H1 (cell line): Measurements from ENCODE around the gene PIK3R5. TPM values are rescaled to one million over a fixed set of nuclear protein-coding genes. Genes with fewer than 3 reads are reported as not detected.

Source experiments
- CTBP2 ChIP-seq: IDR thresholded peaks from 2 replicates; pipeline ENCODE4 v1.7.0; 2011; ENCODE audit warnings: borderline replicate concordance, mild to moderate bottlenecking, moderate library complexity, mixed read lengths, low read length; ENCODE audit not compliant: insufficient read depth, insufficient read length
- JUND ChIP-seq: IDR thresholded peaks from 2 replicates; pipeline ENCODE4 v1.6.1; 2011; ENCODE audit warnings: mild to moderate bottlenecking, improper control_type of control experiment, low read length
- POLR2A ChIP-seq, 2 experiments: IDR thresholded peaks; 1 replicate in 1 of 2; 2 replicates in 1 of 2; pipeline ENCODE4 v1.6.1; 2011; ENCODE audit warnings: low read depth in 2 of 2, low read length in 2 of 2, mild to moderate bottlenecking in 2 of 2; ENCODE audit errors: control extremely low read depth in 1 of 2
- RNF2 ChIP-seq: fragments of 200-900, 300-1000 bp; sonication (generic); IDR thresholded peaks from 2 replicates; pipeline ENCODE4 v1.7.1; 2016; ENCODE audit warnings: borderline replicate concordance, low read depth, mild to moderate bottlenecking, antibody characterized with exemption, low read length; ENCODE audit not compliant: poor library complexity, severe bottlenecking; ENCODE audit errors: missing control alignments
- SUZ12 ChIP-seq: fragments of 200-600 bp; sonication (generic); IDR thresholded peaks from 2 replicates; pipeline ENCODE4 v1.6.1; 2012; ENCODE audit warnings: mild to moderate bottlenecking, inconsistent platforms, low read length, moderate library complexity, mixed read lengths
- polyA plus RNA-seq, 7 experiments: library from polyadenylated mRNA; depleted of rRNA in 3 of 7; stranded (reverse) in 5 of 7; unstranded in 2 of 7; fragments of >200 nt in 5 of 7; fragments of 200-250 nt in 2 of 7; gene quantifications; 1 replicate in 5 of 7; 2 replicates in 1 of 7; 4 replicates in 1 of 7; pipeline versions ENCODE4 v1.2.1 to v1.2.3, GENCODE V29; 2011 to 2013; ENCODE audit warnings: missing spikeins in 2 of 7, mixed read lengths in 2 of 7
- total RNA-seq: library from RNA; stranded (reverse); fragmentation: NEBNext Ultra II Directional; extraction: Animal tissue kit (Norgen Biotek cat#: 25700); gene quantifications from 2 replicates; pipeline ENCODE4 v1.2.1, GENCODE V29; 2021
- TF ChIP-seq, protein P1 (sequence below): IDR thresholded peaks from 2 replicates; pipeline ENCODE4 v1.6.1; 2012; ENCODE audit warnings: inconsistent platforms

Gene PIK3R5
- total and polyA plus RNA-seq, 2 of the 8 experiments (the other 6 are each of a cell fraction or from before 2014, with no cell fraction given) = 2.7 to 4.3 TPM

DNA sequence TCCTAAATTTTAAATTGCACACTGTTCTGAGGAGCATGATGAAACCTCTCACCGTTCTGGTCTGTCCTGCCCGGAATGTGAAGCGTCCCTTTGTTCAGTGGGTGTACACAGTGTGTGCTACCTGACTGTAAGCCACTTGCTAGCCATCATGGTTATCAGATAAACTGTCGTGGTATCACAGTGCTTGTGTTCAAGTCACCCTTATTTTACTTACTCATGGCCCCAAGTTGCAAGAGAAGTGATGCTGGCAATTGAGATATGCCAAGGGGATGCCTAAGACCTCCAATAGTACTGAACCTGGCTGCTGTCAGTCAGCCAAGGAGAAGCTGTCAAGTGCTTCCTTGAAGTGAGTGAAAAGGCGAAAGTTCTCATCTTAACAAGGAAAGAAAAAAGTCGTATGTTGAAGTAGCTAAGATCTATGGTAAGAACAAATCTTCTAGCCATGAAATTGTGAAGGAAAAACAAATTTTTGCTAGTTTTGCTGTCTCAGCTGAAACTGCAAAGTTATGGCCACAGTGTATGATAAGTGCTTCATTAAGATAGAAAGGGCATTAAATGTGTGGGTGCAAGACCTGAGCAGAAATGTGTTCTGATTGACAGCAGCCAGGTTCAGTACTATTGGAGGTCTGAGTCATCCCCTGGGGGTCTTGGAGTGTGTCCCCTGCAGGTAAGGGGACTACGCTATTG, 103.9 kb downstream of the PIK3R5 start (continued):
- no peak for TF ChIP-seq JUND
- TF ChIP-seq SUZ12 = no peak
- TF ChIP-seq RNF2 = no peak
- TF ChIP-seq POLR2A (IDR thresholded peaks at IDR 0.05; ENCODE audit: control extremely low read depth in 1 of 2, low read depth in 2 of 2, low read length in 2 of 2) = no peak
- TF ChIP-seq, protein P1, sequence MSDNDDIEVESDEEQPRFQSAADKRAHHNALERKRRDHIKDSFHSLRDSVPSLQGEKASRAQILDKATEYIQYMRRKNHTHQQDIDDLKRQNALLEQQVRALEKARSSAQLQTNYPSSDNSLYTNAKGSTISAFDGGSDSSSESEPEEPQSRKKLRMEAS = no peak
- TF ChIP-seq CTBP2 = no peak
